Aorta (tissue), 5 donors: ENCODE data around the gene SLC25A11. TPM values are rescaled to one million over a fixed set of nuclear protein-coding genes. Genes with fewer than 3 reads are reported as not detected.

Source experiments
- ATAC-seq: fragments of 200-7000 bp; cut with Tn5 transposase; one replicate; pipeline ENCODE4 v1.9.1; 2022; ENCODE audit warnings: moderate library complexity; ENCODE audit not compliant: low FRiP score
- DNase-seq, 2 donors: peaks; one replicate each; pipeline ENCODE4 v3.0.0-alpha.2; 2020
- H3K27ac ChIP-seq, 2 donors: one replicate each; pipeline ENCODE4 v1.5.1; 2013; ENCODE audit warnings: low read length in 2 of 2, mild to moderate bottlenecking in 2 of 2, moderate library complexity in 2 of 2, control low read depth in 1 of 2, inconsistent platforms in 1 of 2, low read depth in 1 of 2
- H3K27me3 ChIP-seq, 2 donors: one replicate each; pipeline ENCODE4 v1.6.1; 2013; ENCODE audit warnings: control low read depth in 1 of 2, low read length in 1 of 2, mild to moderate bottlenecking in 1 of 2, moderate library complexity in 1 of 2; ENCODE audit not compliant: insufficient read depth in 2 of 2, control insufficient read depth in 1 of 2
- H3K36me3 ChIP-seq, 2 donors: one replicate each; pipeline ENCODE4 v1.6.1; 2013; ENCODE audit warnings: control low read depth in 1 of 2, low read length in 1 of 2, mild to moderate bottlenecking in 1 of 2; ENCODE audit not compliant: insufficient read depth in 2 of 2, control insufficient read depth in 1 of 2
- H3K4me1 ChIP-seq, 2 donors: one replicate each; pipeline ENCODE4 v1.6.1; 2013; ENCODE audit warnings: low read length in 2 of 2, control low read depth in 1 of 2, mild to moderate bottlenecking in 1 of 2, moderate library complexity in 1 of 2; ENCODE audit not compliant: insufficient read depth in 2 of 2, control insufficient read depth in 1 of 2
- H3K4me3 ChIP-seq, 2 donors: one replicate each; pipeline ENCODE4 v1.5.1; 2013; ENCODE audit warnings: low read length in 2 of 2, control low read depth in 1 of 2, mild to moderate bottlenecking in 1 of 2
- H3K9me3 ChIP-seq: one replicate; pipeline ENCODE4 v1.6.1; 2013; ENCODE audit warnings: mild to moderate bottlenecking, low read length; ENCODE audit not compliant: control insufficient read depth
- WGBS, 2 donors: extraction: QIAGEN DNeasy Blood & Tissue Kit; methylation state at CpG; one replicate each; pipeline ENCODE4 v1.1.7; 2013; 5-methylcytosine and 5-hydroxymethylcytosine counted together
- intact Hi-C, 2 donors: fragments of 100-400 bp; cut with DNase I; formaldehyde crosslinking; loops; one replicate each; pipeline versions ENCODE4 v1.14.2 to v1.15.0; 2022
- polyA plus RNA-seq, 2 donors: library from polyadenylated mRNA; stranded (reverse); fragments of 200-250 nt; gene quantifications; one replicate each; pipeline ENCODE4 v1.2.3, GENCODE V29; 2013
- total RNA-seq, 2 donors: library from RNA; stranded (reverse); fragmentation: NEBNext Ultra II Directional; extraction: Animal tissue kit (Norgen Biotek cat#: 25700); gene quantifications; one replicate each; pipeline ENCODE4 v1.2.1, GENCODE V29; 2021
- donor health status: healthy with polysubstance abuse.
- donor health status: Bipolar disorder and iron deficiency.
- donor health status: DM: no; HTN: no; CAD: no.
- donor health status: DM: no; HTN: no; CAD: no.
- donor health status: DM: yes; HTN: yes; CAD: no.

The SLC25A11 gene
- total and polyA plus RNA-seq, 4 donors: 28.3 to 41.6 (median 30.6) TPM

- intact Hi-C loops: loop anchor here in 1 of 2 donors (5.0 kb wide), 1 partner anchor 161 kb away; the partner anchor contains the start of genes CXCL16 and ZMYND15
- Histone ChIP-seq H3K27ac (no peak overlapping the region), H3K9me3 (no peaks in the 10 kb centered on the region), H3K27me3 (no peaks in the 10 kb centered on the region), H3K36me3 (peaks cover 0 to 7% of the 10 kb centered on the region in 2 donors), H3K4me3 (no peak overlapping the region), H3K4me1 (no peaks in the 10 kb centered on the region)
- ATAC-seq (no peak), DNase-seq (no peak)
- 92 to 96% methylated on average over 8 of the region's 8 CpGs for WGBS, 2 donors
Observed at GRCh38 chr17:4898351-4898750, 41.5 kb downstream of the SLC25A11 start.

GRCh38 chr17:4897785-4898184 is 42.1 kb downstream of the SLC25A11 start:
- DNase-seq (no peak), ATAC-seq (no peak)
- H3K36me3 ChIP-seq: peaks cover 0 to 7% of the 10 kb centered on the region in 2 donors
- WGBS, 2 donors: 90 to 94% methylated on average over 5 of the region's 5 CpGs
- H3K27ac ChIP-seq: no peak overlapping the region
- no peaks in the 10 kb centered on the region for H3K9me3 ChIP-seq
- intact Hi-C loops: loop anchor here in 1 of 2 donors (5.0 kb wide), 1 partner anchor 160 kb away; the partner anchor contains the start of genes CXCL16 and ZMYND15
- H3K4me3 ChIP-seq: no peak overlapping the region
- no peaks in the 10 kb centered on the region for H3K27me3 ChIP-seq
- no peaks in the 10 kb centered on the region for H3K4me1 ChIP-seq

GRCh38 chr17:4897198-4897687 is 42.6 kb downstream of the SLC25A11 start:
- Histone ChIP-seq H3K27ac (no peak overlapping the region), H3K36me3 (peaks cover 0 to 7% of the 10 kb centered on the region in 2 donors), H3K27me3 (no peaks in the 10 kb centered on the region), H3K4me1 (no peaks in the 10 kb centered on the region), H3K9me3 (no peaks in the 10 kb centered on the region), H3K4me3 (no peak overlapping the region)
- ATAC-seq (no peak), DNase-seq (no peak)
- 76 to 77% methylated on average over 10 of the region's 10 CpGs for WGBS, 2 donors
- intact Hi-C loops: loop anchor here in 1 of 2 donors (5.0 kb wide), 1 partner anchor 160 kb away; the partner anchor contains the start of genes CXCL16 and ZMYND15

- intact Hi-C loops: loop anchor here in 1 of 2 donors (5.0 kb wide), 1 partner anchor 159 kb away; the partner anchor contains the start of genes CXCL16 and ZMYND15
- no peaks in the 10 kb centered on the region for H3K9me3 ChIP-seq
- H3K27ac ChIP-seq: no peak overlapping the region
- no peak for DNase-seq
- H3K4me1 ChIP-seq: no peaks in the 10 kb centered on the region
- H3K4me3 ChIP-seq: no peak overlapping the region
- H3K36me3 ChIP-seq: peaks cover 0 to 7% of the 10 kb centered on the region in 2 donors
- WGBS, 2 donors: 89 to 91% methylated on average over 27 of the region's 27 CpGs
- no peaks in the 10 kb centered on the region for H3K27me3 ChIP-seq
- no peak for ATAC-seq
Observed at GRCh38 chr17:4896332-4897197, 43.3 kb downstream of the SLC25A11 start.

- no peak overlapping the region for H3K27ac ChIP-seq
- H3K9me3 ChIP-seq: no peaks in the 10 kb centered on the region
- DNase-seq: no peak
- H3K4me1 ChIP-seq: no peaks in the 10 kb centered on the region
- WGBS, 2 donors: 77% methylated on average over 27 of the region's 27 CpGs
- intact Hi-C loops: loop anchor here in 1 of 2 donors (5.0 kb wide), 1 partner anchor 158 kb away; the partner anchor contains the start of genes CXCL16 and ZMYND15
- no peak overlapping the region for H3K4me3 ChIP-seq
- ATAC-seq: no peak
- no peaks in the 10 kb centered on the region for H3K27me3 ChIP-seq
- H3K36me3 ChIP-seq: peaks cover 0 to 7% of the 10 kb centered on the region in 2 donors
Observed at GRCh38 chr17:4895657-4896331, 44.1 kb downstream of the SLC25A11 start.

GRCh38 chr17:4895121-4895520 is 44.7 kb downstream of the SLC25A11 start:
- H3K27me3 ChIP-seq: no peaks in the 10 kb centered on the region
- no peak overlapping the region for H3K4me3 ChIP-seq

GRCh38 chr17:4893721-4894560 is 45.9 kb downstream of the SLC25A11 start:
- H3K4me1 ChIP-seq: no peaks in the 10 kb centered on the region
- no peak overlapping the region for H3K27ac ChIP-seq
- 88 to 90% methylated on average over 30 to 31 of the region's 31 CpGs for WGBS, 2 donors
- no peak overlapping the region for H3K4me3 ChIP-seq
- intact Hi-C loops: no loop called here
- no peaks in the 10 kb centered on the region for H3K27me3 ChIP-seq
- DNase-seq (no peak), ATAC-seq (no peak)
- H3K36me3 ChIP-seq: peaks cover 0 to 9% of the 10 kb centered on the region in 2 donors
- no peaks in the 10 kb centered on the region for H3K9me3 ChIP-seq

More at GRCh38 chr17:4895121-4895520, 44.7 kb downstream of the SLC25A11 start:
- 87 to 91% methylated on average over 13 of the region's 13 CpGs for WGBS, 2 donors
- no peaks in the 10 kb centered on the region for H3K4me1 ChIP-seq
- H3K36me3 ChIP-seq: peaks cover 0 to 9% of the 10 kb centered on the region in 2 donors
- no peak overlapping the region for H3K27ac ChIP-seq
- intact Hi-C loops: loop anchor here in 1 of 2 donors (5.0 kb wide), 1 partner anchor 158 kb away; the partner anchor contains the start of genes CXCL16 and ZMYND15
- no peak for ATAC-seq
- DNase-seq: no peak
- H3K9me3 ChIP-seq: no peaks in the 10 kb centered on the region

- H3K4me1 ChIP-seq: no peaks in the 10 kb centered on the region
- intact Hi-C loops: no loop called here
- ATAC-seq: no peak
Observed at GRCh38 chr17:4893272-4893671, 46.6 kb downstream of the SLC25A11 start.

More at GRCh38 chr17:4893272-4893671, 46.6 kb downstream of the SLC25A11 start:
- no peak overlapping the region for H3K4me3 ChIP-seq
- H3K27me3 ChIP-seq: no peaks in the 10 kb centered on the region
- H3K9me3 ChIP-seq: no peaks in the 10 kb centered on the region
- no peak overlapping the region for H3K27ac ChIP-seq
- peaks cover 0 to 9% of the 10 kb centered on the region in 2 donors for H3K36me3 ChIP-seq
- no peak for DNase-seq
- WGBS, 2 donors: 88 to 89% methylated on average over 18 of the region's 18 CpGs
